ENCODE data around the gene ACAP3.

Gene ACAP3

GRCh38 chr1:1315435-1315954, 7.8 kb upstream of the ACAP3 start:
- Histone ChIP-seq H3K36me3 (ENCODE audit: insufficient read depth, low read length) (peaks cover 52% of the 10 kb centered on the region; the same call in 1 of the 2 replicates), H3K9me3 (ENCODE audit: low read depth, low read length) (no peaks in the 10 kb centered on the region)

GRCh38 chr1:1314678-1315335, 7.1 kb upstream of the ACAP3 start:
- Histone ChIP-seq H3K4me3 (no peak overlapping the region), H3K27ac (no peak overlapping the region), H3K9ac (ENCODE audit: insufficient read length) (no peak overlapping the region), H3K36me3 (ENCODE audit: insufficient read depth, low read length) (peaks cover 52% of the 10 kb centered on the region; the same call in 1 of the 2 replicates), H3K9me3 (ENCODE audit: low read depth, low read length) (no peaks in the 10 kb centered on the region)
- no peak for DNase-seq (ENCODE audit: low read depth, low spot score)
- no peak for TF ChIP-seq FOXP2 (optimal IDR thresholded peaks at IDR 0.05; ENCODE audit: control extremely low read depth, extremely low read length, insufficient read depth)
- TF ChIP-seq POLR2AphosphoS5 (IDR thresholded peaks at IDR 0.05; ENCODE audit: borderline replicate concordance, low read depth, low read length), result no peak; the same call in 1 of the 2 replicates
- no peak for TF ChIP-seq EZH2 (IDR thresholded peaks at IDR 0.05)

More at GRCh38 chr1:1315435-1315954, 7.8 kb upstream of the ACAP3 start:
- no peak for DNase-seq (ENCODE audit: low read depth, low spot score)
- Histone ChIP-seq H3K4me3 (no peak overlapping the region), H3K9ac (ENCODE audit: insufficient read length) (no peak overlapping the region), H3K27ac (no peak overlapping the region)
- TF ChIP-seq FOXP2 (optimal IDR thresholded peaks at IDR 0.05; ENCODE audit: control extremely low read depth, extremely low read length, insufficient read depth) (no peak), EZH2 (IDR thresholded peaks at IDR 0.05) (no peak), POLR2AphosphoS5 (IDR thresholded peaks at IDR 0.05; ENCODE audit: borderline replicate concordance, low read depth, low read length) (no peak)

DNA sequence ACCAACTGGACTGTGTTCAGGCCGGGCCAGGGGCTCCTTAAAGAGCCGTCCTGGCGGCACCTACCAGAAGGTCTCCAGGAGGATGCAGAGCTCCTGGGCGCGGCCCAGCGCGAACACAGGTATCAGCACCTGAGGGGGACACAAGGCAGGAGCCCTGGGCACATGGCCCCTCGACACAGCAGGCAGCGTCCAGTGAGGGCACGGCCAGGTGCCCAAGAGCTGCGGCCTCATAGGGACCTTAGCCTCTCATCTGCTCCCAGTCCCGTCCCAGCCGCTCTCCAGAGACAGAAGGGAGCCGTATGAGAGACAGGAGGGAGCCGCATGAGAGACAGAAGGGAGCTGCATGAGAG, 6.5 kb upstream of the ACAP3 start:
- Histone ChIP-seq H3K4me3 (no peak overlapping the region), H3K36me3 (ENCODE audit: insufficient read depth, low read length) (peaks cover 47% of the 10 kb centered on the region; the same call in 1 of the 2 replicates), H3K9me3 (ENCODE audit: low read depth, low read length) (no peaks in the 10 kb centered on the region), H3K9ac (ENCODE audit: insufficient read length) (no peak overlapping the region), H3K27ac (no peak overlapping the region)
- no peak for DNase-seq (ENCODE audit: low read depth, low spot score)
- TF ChIP-seq POLR2AphosphoS5 (IDR thresholded peaks at IDR 0.05; ENCODE audit: borderline replicate concordance, low read depth, low read length) (no peak), EZH2 (IDR thresholded peaks at IDR 0.05) (no peak), FOXP2 (optimal IDR thresholded peaks at IDR 0.05; ENCODE audit: control extremely low read depth, extremely low read length, insufficient read depth) (no peak)

GRCh38 chr1:1313500-1314236, 5.9 kb upstream of the ACAP3 start:
- DNase-seq (ENCODE audit: low read depth, low spot score), result no peak
- peaks cover 44% of the 10 kb centered on the region; the same call in 1 of the 2 replicates for H3K36me3 ChIP-seq (ENCODE audit: insufficient read depth, low read length)
- TF ChIP-seq EZH2 (IDR thresholded peaks at IDR 0.05) (no peak), POLR2AphosphoS5 (IDR thresholded peaks at IDR 0.05; ENCODE audit: borderline replicate concordance, low read depth, low read length) (peak; percentile 2; the same call in 1 of the 2 replicates)
- no peak overlapping the region for H3K27ac ChIP-seq
- H3K9me3 ChIP-seq (ENCODE audit: low read depth, low read length), result no peaks in the 10 kb centered on the region
- H3K4me3 ChIP-seq, result no peak overlapping the region
- H3K9ac ChIP-seq (ENCODE audit: insufficient read length), result no peak overlapping the region

GRCh38 chr1:1312450-1313314, 5.0 kb upstream of the ACAP3 start:
- no peak overlapping the region for H3K27ac ChIP-seq
- no peak overlapping the region for H3K4me3 ChIP-seq
- TF ChIP-seq EZH2 (IDR thresholded peaks at IDR 0.05), result no peak
- TF ChIP-seq FOXP2 (optimal IDR thresholded peaks at IDR 0.05; ENCODE audit: control extremely low read depth, extremely low read length, insufficient read depth), result no peak
- peak; percentile 3; the same call in 1 of the 2 replicates for TF ChIP-seq POLR2AphosphoS5 (IDR thresholded peaks at IDR 0.05; ENCODE audit: borderline replicate concordance, low read depth, low read length)
- no peak overlapping the region for H3K9ac ChIP-seq (ENCODE audit: insufficient read length)
- H3K36me3 ChIP-seq (ENCODE audit: insufficient read depth, low read length), result peaks cover 38% of the 10 kb centered on the region; the same call in 1 of the 2 replicates
- DNase-seq (ENCODE audit: low read depth, low spot score), result no peak
- no peaks in the 10 kb centered on the region for H3K9me3 ChIP-seq (ENCODE audit: low read depth, low read length)

DNA sequence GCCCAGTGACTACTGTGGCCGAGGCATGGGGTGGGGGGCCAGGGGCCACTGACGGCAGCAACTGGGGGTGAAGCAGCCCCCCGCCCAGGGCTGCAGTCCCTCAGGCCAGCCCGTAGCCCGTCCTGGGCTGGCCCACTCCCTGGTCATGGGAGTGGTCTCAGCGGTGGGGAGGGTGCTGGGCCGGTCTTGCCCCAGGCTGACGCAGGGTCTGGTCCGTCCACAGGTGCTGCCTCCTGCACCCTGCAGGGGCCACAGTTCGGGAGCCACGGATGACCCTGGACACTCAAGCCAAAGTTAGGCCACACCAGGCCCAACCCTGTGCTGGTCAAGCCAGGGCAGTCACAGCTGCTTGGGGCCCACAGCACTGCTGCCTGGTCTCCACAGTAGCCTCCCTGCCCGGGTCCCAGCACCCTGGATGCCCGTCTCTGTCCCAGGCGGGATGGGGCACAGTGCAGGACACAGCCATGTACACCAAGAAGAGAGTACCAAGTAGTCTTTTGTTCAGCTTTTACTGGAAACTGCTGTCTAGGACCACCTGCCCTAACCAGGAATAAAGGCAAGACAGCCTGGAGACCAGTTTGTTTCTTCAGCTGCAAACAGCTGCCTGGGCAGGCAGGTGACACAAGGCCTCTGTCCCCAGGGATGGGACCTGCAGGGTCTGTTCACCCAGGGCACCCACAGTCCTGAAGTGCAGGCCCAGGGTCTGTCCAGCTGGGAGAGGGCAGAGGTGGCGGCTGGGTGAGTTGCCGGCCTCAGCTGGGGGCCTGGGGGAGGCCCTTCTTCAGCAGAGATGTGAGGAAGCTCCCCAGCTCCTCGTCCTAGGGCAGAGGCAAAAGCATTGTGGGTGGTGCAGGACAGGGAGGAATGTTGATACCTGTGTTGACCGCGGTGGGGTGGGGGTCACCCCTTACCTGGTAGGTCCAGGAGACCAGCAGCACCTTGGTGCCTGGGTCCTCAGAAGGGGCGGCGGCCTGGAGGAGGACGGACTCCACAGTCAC, 3.7 kb upstream of the ACAP3 start:
- H3K9ac ChIP-seq (ENCODE audit: insufficient read length), result no peak overlapping the region

GRCh38 chr1:1310476-1311053, 2.8 kb upstream of the ACAP3 start:
- TF ChIP-seq FOXP2 (optimal IDR thresholded peaks at IDR 0.05; ENCODE audit: control extremely low read depth, extremely low read length, insufficient read depth), result no peak
- TF ChIP-seq POLR2AphosphoS5 (IDR thresholded peaks at IDR 0.05; ENCODE audit: borderline replicate concordance, low read depth, low read length), result no peak
- no peak for TF ChIP-seq EZH2 (IDR thresholded peaks at IDR 0.05)
- Histone ChIP-seq H3K9me3 (ENCODE audit: low read depth, low read length) (no peaks in the 10 kb centered on the region), H3K4me3 (no peak overlapping the region), H3K36me3 (ENCODE audit: insufficient read depth, low read length) (peaks cover 38% of the 10 kb centered on the region; the same call in 1 of the 2 replicates), H3K9ac (ENCODE audit: insufficient read length) (no peak overlapping the region), H3K27ac (no peak overlapping the region)
- no peak for DNase-seq (ENCODE audit: low read depth, low spot score)

More for the DNA sequence above, 3.7 kb upstream of the ACAP3 start:
- H3K36me3 ChIP-seq (ENCODE audit: insufficient read depth, low read length), result peaks cover 38% of the 10 kb centered on the region; the same call in 1 of the 2 replicates
- TF ChIP-seq POLR2AphosphoS5 (IDR thresholded peaks at IDR 0.05; ENCODE audit: borderline replicate concordance, low read depth, low read length) (peak; percentile 55; the same call in 1 of the 2 replicates), EZH2 (IDR thresholded peaks at IDR 0.05) (no peak)
- no peaks in the 10 kb centered on the region for H3K9me3 ChIP-seq (ENCODE audit: low read depth, low read length)
- H3K4me3 ChIP-seq, result no peak overlapping the region
- no peak overlapping the region for H3K27ac ChIP-seq
- no peak for DNase-seq (ENCODE audit: low read depth, low spot score)
